ENCODE measurements around the gene PRKCI.
"Not testable (repeated sequence)": the region's sequence is repeated elsewhere in the genome, so short reads cannot be mapped to it uniquely, and the experiment has no call there.

Gene PRKCI

DNA sequence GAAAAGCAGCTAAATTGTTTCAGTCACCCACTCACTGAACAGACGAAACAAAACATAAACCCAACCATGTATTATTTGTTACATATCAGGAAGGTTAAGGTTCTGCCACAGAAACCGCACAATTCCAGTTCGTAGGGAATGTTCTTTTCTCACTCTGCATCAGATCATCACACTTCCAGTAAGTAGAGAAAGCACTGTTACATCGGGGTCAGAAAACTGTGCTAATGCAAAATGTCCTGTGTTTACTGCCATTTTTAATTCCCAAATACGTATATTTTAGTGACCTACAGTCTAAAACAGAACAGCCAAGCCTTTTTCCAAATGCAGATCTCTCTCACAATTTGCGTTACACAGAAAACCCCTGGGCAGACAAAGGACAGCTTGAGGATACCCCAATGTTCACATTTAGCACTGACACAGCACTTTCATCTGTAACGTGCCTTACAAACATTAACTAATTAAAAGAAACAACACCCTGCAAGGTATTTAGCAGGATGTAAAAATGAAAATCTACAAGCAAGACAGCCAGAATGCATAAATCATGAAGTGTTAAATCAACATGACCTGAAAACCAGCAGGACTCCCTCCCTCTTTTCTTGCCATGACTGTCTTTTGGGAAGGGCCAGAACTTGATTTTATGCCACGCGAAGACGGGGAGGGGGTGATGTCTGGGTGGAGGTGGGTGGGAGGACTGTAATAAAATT, 100.5 kb downstream of the PRKCI start:
- no peak for TF ChIP-seq CTCF (IDR thresholded peaks at IDR 0.05; ENCODE audit: low read depth, low read length, missing control alignments)

DNA sequence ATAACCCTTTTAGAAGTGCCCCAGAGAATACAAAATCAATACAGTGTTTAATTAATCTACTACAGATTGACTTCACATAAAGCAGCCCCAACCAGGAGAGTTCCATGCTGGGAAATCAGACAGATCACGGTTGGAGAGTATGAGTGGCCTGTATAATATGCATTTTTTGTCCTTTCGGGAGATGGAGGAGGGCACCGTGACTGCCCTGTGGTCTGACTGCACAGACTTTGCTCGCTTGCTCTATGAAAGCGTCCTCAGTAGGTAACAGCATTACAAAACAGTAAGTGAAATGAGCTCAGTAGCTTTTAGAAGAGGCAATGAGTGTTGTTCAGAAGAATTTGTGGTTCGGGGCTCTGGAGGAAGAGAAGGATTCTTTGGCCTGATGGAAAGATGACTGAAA, 101.1 kb downstream of the PRKCI start:
- no peaks in the 10 kb centered on the region for H3K36me3 ChIP-seq (replicated peaks)
- H3K27me3 ChIP-seq (replicated peaks): no peaks in the 10 kb centered on the region
- no peak for TF ChIP-seq CTCF (IDR thresholded peaks at IDR 0.05; ENCODE audit: low read depth, low read length, missing control alignments)
- no peak overlapping the region for H3K27ac ChIP-seq
- DNase-seq: peak; percentile 18
- in situ Hi-C loops (cut with HindIII; ENCODE audit: low pct_ligation_motif_present, low sequenced_read_pairs): no loop called here
- H3K4me3 ChIP-seq (ENCODE audit: low read depth, low read length): no peak overlapping the region

More for the DNA sequence above, 100.5 kb downstream of the PRKCI start:
- Histone ChIP-seq H3K36me3 (replicated peaks) (no peaks in the 10 kb centered on the region), H3K27me3 (replicated peaks) (no peaks in the 10 kb centered on the region), H3K27ac (no peak overlapping the region), H3K4me3 (ENCODE audit: low read depth, low read length) (no peak overlapping the region)
- peak; percentile 15 for DNase-seq
- in situ Hi-C loops (cut with HindIII; ENCODE audit: low pct_ligation_motif_present, low sequenced_read_pairs): no loop called here

GRCh38 chr3:170324962-170325361, 102.7 kb downstream of the PRKCI start:
- Histone ChIP-seq H3K4me3 (ENCODE audit: low read depth, low read length) (no peak overlapping the region), H3K36me3 (replicated peaks) (no peaks in the 10 kb centered on the region), H3K27me3 (replicated peaks) (no peaks in the 10 kb centered on the region), H3K27ac (no peak overlapping the region)
- in situ Hi-C loops (cut with HindIII; ENCODE audit: low pct_ligation_motif_present, low sequenced_read_pairs): no loop called here
- DNase-seq: no peak
- no peak for TF ChIP-seq CTCF (IDR thresholded peaks at IDR 0.05; ENCODE audit: low read depth, low read length, missing control alignments)

DNA sequence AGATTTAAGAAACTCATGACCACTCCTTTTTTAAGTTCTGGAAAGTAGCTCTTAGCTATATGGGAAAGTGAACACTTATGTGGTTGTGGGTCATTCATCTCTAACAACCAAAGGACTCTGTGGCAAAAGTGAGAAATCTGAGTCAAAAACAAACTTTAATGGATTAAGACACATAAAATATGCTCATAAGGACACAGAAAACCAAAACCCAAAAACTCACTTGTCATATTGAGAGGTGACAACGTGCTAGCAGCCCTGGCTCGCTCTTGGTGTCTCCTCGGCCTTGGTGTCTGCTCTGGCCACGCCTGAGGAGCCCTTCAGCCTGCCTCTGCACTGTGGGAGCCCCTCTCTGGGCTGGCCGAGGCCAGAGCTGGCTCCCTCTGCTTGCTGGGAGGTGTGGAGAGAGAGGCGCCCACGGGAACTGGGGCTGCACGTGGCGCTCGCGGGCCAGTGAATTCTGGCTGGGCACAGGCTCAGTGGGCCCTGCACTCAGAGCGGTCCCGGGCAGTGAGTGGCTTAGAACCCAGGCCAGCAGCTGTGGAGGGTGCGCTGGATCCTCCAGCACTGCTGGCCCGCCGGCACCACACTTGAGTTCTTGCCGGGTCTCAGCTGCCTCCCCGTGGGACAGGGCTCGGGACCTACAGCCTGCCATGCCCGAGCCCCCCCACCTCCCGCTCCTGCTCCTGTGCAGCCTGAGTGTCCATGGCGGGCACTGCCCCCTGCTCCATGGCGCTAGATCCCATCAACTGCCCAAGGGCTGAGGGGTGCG, 105.0 kb downstream of the PRKCI start:
- no peaks in the 10 kb centered on the region for H3K27me3 ChIP-seq (replicated peaks)
- no peak overlapping the region for H3K27ac ChIP-seq
- no peak overlapping the region for H3K4me3 ChIP-seq (ENCODE audit: low read depth, low read length)
- no peak for DNase-seq
- H3K36me3 ChIP-seq (replicated peaks): no peaks in the 10 kb centered on the region
- in situ Hi-C loops (cut with HindIII; ENCODE audit: low pct_ligation_motif_present, low sequenced_read_pairs): no loop called here
- TF ChIP-seq CTCF (IDR thresholded peaks at IDR 0.05; ENCODE audit: low read depth, low read length, missing control alignments): no peak

GRCh38 chr3:170327868-170328548, 105.8 kb downstream of the PRKCI start:
- DNase-seq; H3K27ac ChIP-seq; H3K27me3 ChIP-seq (replicated peaks); H3K36me3 ChIP-seq (replicated peaks); H3K4me3 ChIP-seq (ENCODE audit: low read depth, low read length); in situ Hi-C loops (cut with HindIII; ENCODE audit: low pct_ligation_motif_present, low sequenced_read_pairs): not testable (repeated sequence)

DNA sequence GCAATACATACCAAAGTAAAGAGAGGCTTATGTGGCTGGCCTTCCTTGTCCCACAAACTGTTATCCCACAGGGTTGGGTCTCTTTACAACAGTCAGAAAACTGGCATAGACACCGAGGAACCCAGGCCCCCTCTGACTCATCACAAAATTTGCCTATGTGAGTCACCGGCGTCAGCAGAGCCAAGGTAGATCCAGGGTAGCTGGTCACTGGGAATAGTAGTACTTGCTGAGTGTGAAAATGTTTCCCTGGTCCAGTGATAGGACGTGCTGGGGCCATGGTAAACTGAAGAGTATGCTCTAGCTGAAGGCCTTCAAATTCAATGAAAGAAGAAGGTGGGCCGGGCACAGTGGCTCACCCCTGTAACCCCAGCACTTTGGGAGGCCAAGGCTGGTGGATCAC, 108.1 kb downstream of the PRKCI start:
- no peak overlapping the region for H3K27ac ChIP-seq
- no peak overlapping the region for H3K4me3 ChIP-seq (ENCODE audit: low read depth, low read length)
- in situ Hi-C loops (cut with HindIII; ENCODE audit: low pct_ligation_motif_present, low sequenced_read_pairs): no loop called here
- no peaks in the 10 kb centered on the region for H3K36me3 ChIP-seq (replicated peaks)
- H3K27me3 ChIP-seq (replicated peaks): no peaks in the 10 kb centered on the region
- peak; percentile 44 for DNase-seq
- TF ChIP-seq CTCF (IDR thresholded peaks at IDR 0.05; ENCODE audit: low read depth, low read length, missing control alignments): no peak

Data from brain microvascular endothelial cell (primary cell).